Large intestine (tissue), 12 donors: ENCODE data around the gene GYPE. TPM values are rescaled to one million over a fixed set of nuclear protein-coding genes. Genes with fewer than 3 reads are reported as not detected.
"Not testable (repeated sequence)": the region's sequence is repeated elsewhere in the genome, so short reads cannot be mapped to it uniquely, and the experiment has no call there.

Experiments used
- DNase-seq, 2 donors: peaks; one replicate each; pipeline versions ENCODE4 v3.0.0 to v3.0.0-alpha.2; 2013
- H3K27ac ChIP-seq: one replicate; pipeline ENCODE4 v1.5.1; 2013; ENCODE audit warnings: low read length
- H3K27me3 ChIP-seq: 2 replicates; pipeline ENCODE4 v1.6.1; 2013; ENCODE audit warnings: low read length; ENCODE audit not compliant: control insufficient read depth, insufficient read depth
- H3K36me3 ChIP-seq: 2 replicates; pipeline ENCODE4 v1.6.1; 2013; ENCODE audit warnings: low read length; ENCODE audit not compliant: control insufficient read depth, insufficient read depth
- H3K4me1 ChIP-seq: one replicate; pipeline ENCODE4 v1.6.1; 2013; ENCODE audit warnings: low read length; ENCODE audit not compliant: control insufficient read depth, insufficient read depth
- H3K4me3 ChIP-seq: one replicate; pipeline ENCODE4 v1.5.1; 2013; ENCODE audit warnings: low read length
- H3K9me3 ChIP-seq: one replicate; pipeline ENCODE4 v1.6.1; 2013; ENCODE audit warnings: mild to moderate bottlenecking, low read depth, low read length, moderate library complexity; ENCODE audit not compliant: control insufficient read depth
- WGBS: methylation state at CpG from one replicate; pipeline ENCODE4 v1.1.5; 2013; ENCODE audit warnings: low lambda C conversion rate; ENCODE audit not compliant: insufficient coverage; 5-methylcytosine and 5-hydroxymethylcytosine counted together
- long read RNA-seq, 11 donors: transcript quantifications; one replicate each; lab custom pipeline, GENCODE V29; 2026
- polyA plus RNA-seq: library from polyadenylated mRNA; unstranded; fragments of 120-200 nt; gene quantifications from one replicate; pipeline ENCODE4 v1.2.1, GENCODE V29; 2013

Gene GYPE
- polyA plus RNA-seq: 0.70 TPM
- long read RNA-seq, donor 1: 0 reads
- long read RNA-seq, donor 2: 0 reads
- long read RNA-seq, donor 3: 0 reads
- long read RNA-seq, donor 4: 0 reads
- long read RNA-seq, donor 5: 0 reads
- long read RNA-seq, donor 6, partial matches to known transcripts: 0 of 1 reads
- long read RNA-seq, donor 6, other reads (novel, unspliced or antisense): 0 of 1 reads
- long read RNA-seq, donor 7: 0 reads
- long read RNA-seq, donor 8: 0 reads
- long read RNA-seq, donor 9: 0 reads
- long read RNA-seq, donor 10: 0 reads
- long read RNA-seq, donor 11: 0 reads

GRCh38 chr4:143905440-143905839 is at the start of gene GYPE:
Gene GYPE, minus strand, starts transcription at chr4:143905559. Its CDS starts 52 bp downstream, at chr4:143905507.
- no CpG with 5 or more reads among the region's 2 CpGs for WGBS
- DNase-seq: not testable (repeated sequence)

GRCh38 chr4:143951458-143951972 is 46.2 kb upstream of the GYPE start:
- H3K36me3 ChIP-seq, H3K27ac ChIP-seq, H3K4me1 ChIP-seq: not testable (repeated sequence)

More at GRCh38 chr4:143905440-143905839, at the start of gene GYPE:
- not testable (repeated sequence) for H3K4me1 ChIP-seq, H3K27me3 ChIP-seq, H3K9me3 ChIP-seq, H3K27ac ChIP-seq, H3K4me3 ChIP-seq, H3K36me3 ChIP-seq

DNA sequence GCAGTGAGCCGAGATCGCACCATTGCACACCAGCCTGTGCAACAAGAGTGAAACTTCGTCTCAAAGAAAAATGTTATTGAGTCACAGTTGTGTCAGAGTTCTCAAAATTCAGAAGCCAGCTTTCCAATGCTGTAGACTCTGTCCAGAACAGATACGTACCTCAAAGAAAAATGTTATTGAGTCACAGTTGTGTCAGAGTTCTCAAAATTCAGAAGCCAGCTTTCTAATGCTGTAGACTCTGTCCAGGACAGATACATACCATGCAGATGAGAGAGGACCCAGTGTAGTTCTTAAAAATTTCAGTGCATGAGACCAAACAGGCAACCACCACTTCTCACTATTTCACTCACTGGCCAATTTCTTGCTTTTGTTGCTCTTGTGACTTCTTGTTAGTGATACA is 45.6 kb upstream of the GYPE start:
- not testable (repeated sequence) for H3K4me3 ChIP-seq, H3K4me1 ChIP-seq, DNase-seq, H3K27ac ChIP-seq, H3K36me3 ChIP-seq, H3K9me3 ChIP-seq, H3K27me3 ChIP-seq
- no CpG with 5 or more reads among the region's 4 CpGs for WGBS

More at GRCh38 chr4:143951458-143951972, 46.2 kb upstream of the GYPE start:
- not testable (repeated sequence) for DNase-seq, H3K9me3 ChIP-seq, H3K27me3 ChIP-seq, H3K4me3 ChIP-seq

GRCh38 chr4:143950185-143950584 is 44.8 kb upstream of the GYPE start:
- H3K27me3 ChIP-seq, H3K27ac ChIP-seq, H3K4me3 ChIP-seq, H3K36me3 ChIP-seq, H3K4me1 ChIP-seq, H3K9me3 ChIP-seq, DNase-seq: not testable (repeated sequence)
- no CpG with 5 or more reads among the region's 1 CpG for WGBS

DNA sequence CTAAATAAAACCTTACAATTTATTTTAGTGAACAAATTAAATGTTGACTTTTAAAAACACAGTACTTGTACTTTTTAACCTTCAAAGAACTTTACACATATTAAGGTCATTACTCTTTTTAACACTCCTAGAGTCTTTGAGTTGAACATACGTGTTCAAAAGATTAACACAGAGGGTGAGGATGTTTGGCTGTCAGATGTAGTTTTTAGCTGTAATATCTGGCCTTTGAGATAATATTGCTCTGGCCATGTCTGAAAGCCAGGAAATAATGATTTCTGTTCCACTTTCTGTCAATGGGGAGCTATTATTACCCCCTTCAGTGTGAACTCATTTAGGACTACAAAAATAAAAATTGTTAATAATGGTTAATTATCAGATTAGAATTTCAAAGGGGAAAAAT is 42.1 kb upstream of the GYPE start:
- not testable (repeated sequence) for H3K4me1 ChIP-seq, DNase-seq, H3K4me3 ChIP-seq, H3K36me3 ChIP-seq, H3K27ac ChIP-seq, H3K27me3 ChIP-seq, H3K9me3 ChIP-seq
- 100% methylated on average over 1 of the region's 1 CpG for WGBS

GRCh38 chr4:143940708-143941107 is 35.3 kb upstream of the GYPE start:
- H3K27ac ChIP-seq, H3K4me3 ChIP-seq, H3K4me1 ChIP-seq, DNase-seq, H3K9me3 ChIP-seq, H3K36me3 ChIP-seq, H3K27me3 ChIP-seq: not testable (repeated sequence)
- WGBS: no CpG with 5 or more reads among the region's 2 CpGs

GRCh38 chr4:143939528-143939927 is 34.2 kb upstream of the GYPE start:
- Histone ChIP-seq H3K27ac (no peak overlapping the region), H3K4me1 (no peaks in the 10 kb centered on the region), H3K27me3 (no peaks in the 10 kb centered on the region), H3K36me3 (no peaks in the 10 kb centered on the region), H3K9me3 (no peaks in the 10 kb centered on the region), H3K4me3 (no peak overlapping the region)
- WGBS: 100% methylated on average over 1 of the region's 2 CpGs
- no peak for DNase-seq

DNA sequence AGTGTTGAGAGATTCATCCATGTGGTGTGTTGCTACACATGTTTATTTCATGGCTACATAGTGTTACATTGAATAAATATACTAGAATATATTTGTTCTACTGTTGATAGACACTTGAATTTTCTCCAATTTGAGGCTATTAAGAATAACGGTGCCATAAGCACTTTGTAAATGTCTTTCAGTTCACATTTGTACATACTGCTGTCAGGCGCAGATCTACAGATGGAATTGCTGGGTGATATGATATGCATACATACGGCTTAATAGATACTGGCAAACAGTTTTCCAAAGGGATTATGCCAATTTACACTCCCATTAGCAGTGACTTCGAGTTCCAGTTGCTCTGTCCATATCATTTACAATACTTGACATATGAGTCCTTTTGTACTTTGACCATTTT is 33.5 kb upstream of the GYPE start:
- not testable (repeated sequence) for DNase-seq, H3K27ac ChIP-seq

DNA sequence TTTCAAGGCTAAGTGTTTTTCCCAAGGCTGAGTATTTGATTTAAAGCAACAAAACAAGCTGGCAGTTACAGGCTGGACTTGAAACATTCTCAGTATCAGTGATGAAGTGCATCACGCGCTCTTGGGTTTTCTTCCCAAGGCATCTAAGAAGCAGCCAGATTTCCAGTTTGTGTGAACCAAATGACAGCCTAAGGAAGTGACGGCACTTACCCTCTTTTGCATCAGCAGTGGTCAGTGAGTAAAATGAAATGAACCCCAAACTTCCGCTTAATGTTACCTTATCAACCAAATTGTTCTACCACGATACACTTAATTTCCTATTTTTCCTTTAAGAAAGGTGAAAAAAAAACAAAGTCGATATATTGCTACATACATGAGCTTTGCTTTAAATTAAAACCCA is 15.8 kb upstream of the GYPE start:
- WGBS: 83% methylated on average over 2 of the region's 6 CpGs
- no peak for DNase-seq
- Histone ChIP-seq H3K4me3 (no peak overlapping the region), H3K27ac (no peak overlapping the region), H3K36me3 (no peaks in the 10 kb centered on the region), H3K27me3 (no peaks in the 10 kb centered on the region), H3K9me3 (no peaks in the 10 kb centered on the region), H3K4me1 (no peaks in the 10 kb centered on the region)

More for the DNA sequence above, 33.5 kb upstream of the GYPE start:
- no CpG with 5 or more reads among the region's 4 CpGs for WGBS
- H3K4me3 ChIP-seq, H3K36me3 ChIP-seq, H3K27me3 ChIP-seq, H3K9me3 ChIP-seq, H3K4me1 ChIP-seq: not testable (repeated sequence)

GRCh38 chr4:143916485-143916884 is 11.1 kb upstream of the GYPE start:
- H3K36me3 ChIP-seq, H3K4me3 ChIP-seq, H3K9me3 ChIP-seq, H3K4me1 ChIP-seq, H3K27ac ChIP-seq, DNase-seq, H3K27me3 ChIP-seq: not testable (repeated sequence)
- no CpG with 5 or more reads among the region's 5 CpGs for WGBS

DNA sequence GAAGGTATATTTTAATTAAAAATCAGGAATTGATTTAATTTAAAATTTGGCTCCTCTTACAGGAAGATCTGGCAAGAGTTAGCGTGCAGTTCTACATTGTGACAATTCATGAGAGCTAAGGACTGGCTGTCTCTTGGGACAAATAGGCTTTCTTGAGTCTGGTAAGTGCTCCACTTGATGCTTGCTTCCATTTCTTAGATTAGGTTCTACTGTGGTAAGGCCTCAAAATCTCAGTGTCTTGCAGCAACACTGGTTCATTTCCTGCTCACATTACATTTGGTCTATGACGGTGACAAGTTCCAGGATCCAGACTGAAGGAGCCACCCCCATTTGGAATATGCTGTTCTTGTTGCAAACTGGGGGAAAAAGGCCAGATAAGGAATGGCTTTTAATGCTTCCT is 7.1 kb upstream of the GYPE start:
- H3K4me1 ChIP-seq, H3K27me3 ChIP-seq, DNase-seq, H3K27ac ChIP-seq, H3K4me3 ChIP-seq, H3K9me3 ChIP-seq, H3K36me3 ChIP-seq: not testable (repeated sequence)
- no CpG with 5 or more reads among the region's 2 CpGs for WGBS
